ENCODE data around the gene UPF2.

- TF ChIP-seq CTCF (IDR thresholded peaks at IDR 0.05) (no peak), POLR2A (IDR thresholded peaks at IDR 0.05) (no peak)
These were observed 135.9 kb downstream of the UPF2 start for GRCh38 chr10:11906714-11907113.

Measured in lower leg skin (tissue), 3 donors.